SK-N-SH treated with all-trans-retinoic acid at 6 μM for 48 hours (cell line): ENCODE measurements around the gene SPECC1.
"Not testable (repeated sequence)": the region's sequence is repeated elsewhere in the genome, so short reads cannot be mapped to it uniquely, and the experiment has no call there.

ENCODE experiments used
- BACH2 ChIP-seq: fragments of 250-450 bp; sonication (Bioruptor Pico); IDR thresholded peaks from 2 replicates; pipeline ENCODE4 v1.9.0; 2021; ENCODE audit warnings: mild to moderate bottlenecking, borderline replicate concordance
- CREB5 ChIP-seq: fragments of 250-450 bp; sonication (Bioruptor Pico); IDR thresholded peaks from 2 replicates; pipeline ENCODE4 v1.5.1; 2020; ENCODE audit warnings: low read depth, mild to moderate bottlenecking, moderate library complexity
- ESRRG ChIP-seq: fragments of 250-450 bp; sonication (Bioruptor Pico); IDR thresholded peaks from 2 replicates; pipeline ENCODE4 v1.6.1; 2021; ENCODE audit warnings: mild to moderate bottlenecking
- OSR1 ChIP-seq: fragments of 250-450 bp; sonication (Bioruptor Pico); IDR thresholded peaks from 2 replicates; pipeline ENCODE4 v1.8.0; 2022; ENCODE audit warnings: moderate library complexity, mild to moderate bottlenecking, inconsistent platforms
- POU6F1 ChIP-seq: fragments of 250-450 bp; sonication (Bioruptor Pico); IDR thresholded peaks from 2 replicates; pipeline ENCODE4 v1.8.0; 2021; ENCODE audit warnings: low read depth, mild to moderate bottlenecking, moderate library complexity, borderline replicate concordance
- RARB ChIP-seq: fragments of 250-450 bp; sonication (Bioruptor Pico); IDR thresholded peaks from 2 replicates; pipeline ENCODE4 v1.8.0; 2021; ENCODE audit warnings: mild to moderate bottlenecking, moderate library complexity
- TCF4 ChIP-seq: fragments of 250-450 bp; sonication (Bioruptor Pico); IDR thresholded peaks from 2 replicates; pipeline ENCODE4 v1.8.0; 2021; ENCODE audit warnings: mild to moderate bottlenecking, moderate library complexity, borderline replicate concordance
- ZC3H10 ChIP-seq: fragments of 250-450 bp; sonication (Bioruptor Pico); IDR thresholded peaks from 2 replicates; pipeline ENCODE4 v1.5.1; 2021; ENCODE audit warnings: mild to moderate bottlenecking, moderate library complexity
- ZFP30 ChIP-seq: fragments of 450-650 bp; formaldehyde crosslinking; IDR thresholded peaks from 2 replicates; pipeline ENCODE4 v1.5.0; 2022; ENCODE audit warnings: mild to moderate bottlenecking, moderate library complexity
- ZNF8 ChIP-seq: fragments of 450-650 bp; formaldehyde crosslinking; IDR thresholded peaks from 2 replicates; pipeline ENCODE4 v1.5.0; 2020; ENCODE audit warnings: mild to moderate bottlenecking, moderate library complexity
- TF ChIP-seq, protein P1 (sequence below): fragments of 250-450 bp; sonication (Bioruptor Pico); IDR thresholded peaks from 2 replicates; pipeline ENCODE4 v1.8.0; 2020; ENCODE audit warnings: mild to moderate bottlenecking, moderate library complexity, borderline replicate concordance
- TF ChIP-seq, protein P2 (sequence below): fragments of 250-450 bp; sonication (Bioruptor Pico); IDR thresholded peaks from 2 replicates; pipeline ENCODE4 v1.5.0; 2020; ENCODE audit warnings: mild to moderate bottlenecking, moderate library complexity
- TF ChIP-seq, protein P3 (sequence below): fragments of 250-450 bp; sonication (Bioruptor Pico); IDR thresholded peaks from 2 replicates; pipeline ENCODE4 v1.5.1; 2021; ENCODE audit warnings: mild to moderate bottlenecking, moderate library complexity

GRCh38 chr17:20352567-20352966 lies 343.4 kb downstream of the SPECC1 start:
- not testable (repeated sequence) for TF ChIP-seq TCF4, OSR1, RARB, ZNF8, POU6F1, ESRRG, ZC3H10, ZFP30, CREB5, BACH2 (CRISPR knock-in tag)
- TF ChIP-seq, protein P1, sequence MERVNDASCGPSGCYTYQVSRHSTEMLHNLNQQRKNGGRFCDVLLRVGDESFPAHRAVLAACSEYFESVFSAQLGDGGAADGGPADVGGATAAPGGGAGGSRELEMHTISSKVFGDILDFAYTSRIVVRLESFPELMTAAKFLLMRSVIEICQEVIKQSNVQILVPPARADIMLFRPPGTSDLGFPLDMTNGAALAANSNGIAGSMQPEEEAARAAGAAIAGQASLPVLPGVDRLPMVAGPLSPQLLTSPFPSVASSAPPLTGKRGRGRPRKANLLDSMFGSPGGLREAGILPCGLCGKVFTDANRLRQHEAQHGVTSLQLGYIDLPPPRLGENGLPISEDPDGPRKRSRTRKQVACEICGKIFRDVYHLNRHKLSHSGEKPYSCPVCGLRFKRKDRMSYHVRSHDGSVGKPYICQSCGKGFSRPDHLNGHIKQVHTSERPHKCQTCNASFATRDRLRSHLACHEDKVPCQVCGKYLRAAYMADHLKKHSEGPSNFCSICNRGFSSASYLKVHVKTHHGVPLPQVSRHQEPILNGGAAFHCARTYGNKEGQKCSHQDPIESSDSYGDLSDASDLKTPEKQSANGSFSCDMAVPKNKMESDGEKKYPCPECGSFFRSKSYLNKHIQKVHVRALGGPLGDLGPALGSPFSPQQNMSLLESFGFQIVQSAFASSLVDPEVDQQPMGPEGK (CRISPR knock-in tag), result not testable (repeated sequence)
- TF ChIP-seq, protein P2, sequence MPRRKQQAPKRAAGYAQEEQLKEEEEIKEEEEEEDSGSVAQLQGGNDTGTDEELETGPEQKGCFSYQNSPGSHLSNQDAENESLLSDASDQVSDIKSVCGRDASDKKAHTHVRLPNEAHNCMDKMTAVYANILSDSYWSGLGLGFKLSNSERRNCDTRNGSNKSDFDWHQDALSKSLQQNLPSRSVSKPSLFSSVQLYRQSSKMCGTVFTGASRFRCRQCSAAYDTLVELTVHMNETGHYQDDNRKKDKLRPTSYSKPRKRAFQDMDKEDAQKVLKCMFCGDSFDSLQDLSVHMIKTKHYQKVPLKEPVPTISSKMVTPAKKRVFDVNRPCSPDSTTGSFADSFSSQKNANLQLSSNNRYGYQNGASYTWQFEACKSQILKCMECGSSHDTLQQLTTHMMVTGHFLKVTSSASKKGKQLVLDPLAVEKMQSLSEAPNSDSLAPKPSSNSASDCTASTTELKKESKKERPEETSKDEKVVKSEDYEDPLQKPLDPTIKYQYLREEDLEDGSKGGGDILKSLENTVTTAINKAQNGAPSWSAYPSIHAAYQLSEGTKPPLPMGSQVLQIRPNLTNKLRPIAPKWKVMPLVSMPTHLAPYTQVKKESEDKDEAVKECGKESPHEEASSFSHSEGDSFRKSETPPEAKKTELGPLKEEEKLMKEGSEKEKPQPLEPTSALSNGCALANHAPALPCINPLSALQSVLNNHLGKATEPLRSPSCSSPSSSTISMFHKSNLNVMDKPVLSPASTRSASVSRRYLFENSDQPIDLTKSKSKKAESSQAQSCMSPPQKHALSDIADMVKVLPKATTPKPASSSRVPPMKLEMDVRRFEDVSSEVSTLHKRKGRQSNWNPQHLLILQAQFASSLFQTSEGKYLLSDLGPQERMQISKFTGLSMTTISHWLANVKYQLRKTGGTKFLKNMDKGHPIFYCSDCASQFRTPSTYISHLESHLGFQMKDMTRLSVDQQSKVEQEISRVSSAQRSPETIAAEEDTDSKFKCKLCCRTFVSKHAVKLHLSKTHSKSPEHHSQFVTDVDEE, result not testable (repeated sequence)
- TF ChIP-seq, protein P3, sequence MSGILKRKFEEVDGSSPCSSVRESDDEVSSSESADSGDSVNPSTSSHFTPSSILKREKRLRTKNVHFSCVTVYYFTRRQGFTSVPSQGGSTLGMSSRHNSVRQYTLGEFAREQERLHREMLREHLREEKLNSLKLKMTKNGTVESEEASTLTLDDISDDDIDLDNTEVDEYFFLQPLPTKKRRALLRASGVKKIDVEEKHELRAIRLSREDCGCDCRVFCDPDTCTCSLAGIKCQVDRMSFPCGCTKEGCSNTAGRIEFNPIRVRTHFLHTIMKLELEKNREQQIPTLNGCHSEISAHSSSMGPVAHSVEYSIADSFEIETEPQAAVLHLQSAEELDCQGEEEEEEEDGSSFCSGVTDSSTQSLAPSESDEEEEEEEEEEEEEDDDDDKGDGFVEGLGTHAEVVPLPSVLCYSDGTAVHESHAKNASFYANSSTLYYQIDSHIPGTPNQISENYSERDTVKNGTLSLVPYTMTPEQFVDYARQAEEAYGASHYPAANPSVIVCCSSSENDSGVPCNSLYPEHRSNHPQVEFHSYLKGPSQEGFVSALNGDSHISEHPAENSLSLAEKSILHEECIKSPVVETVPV, result not testable (repeated sequence)
